Measurements from ENCODE around the gene C11orf21.

DNA sequence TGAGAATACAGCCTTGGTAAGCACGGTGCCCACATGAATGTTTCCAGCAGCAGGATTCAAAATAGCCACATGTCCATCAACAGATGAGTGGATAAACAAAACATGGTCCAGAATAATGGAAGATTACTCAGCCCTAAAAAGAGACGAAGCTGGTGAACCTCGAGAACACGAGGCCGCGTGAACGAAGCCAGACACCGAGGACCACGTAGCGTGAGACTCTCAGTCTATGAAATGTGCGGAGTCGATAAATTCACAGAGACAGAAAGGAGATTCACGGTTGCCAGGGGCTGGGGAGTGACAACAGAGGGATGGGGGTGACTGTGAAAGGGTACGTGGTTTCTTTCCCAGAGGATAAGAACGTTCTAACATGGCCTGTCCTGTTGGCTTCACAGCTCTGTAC is 28.4 kb downstream of the C11orf21 start:
- TF ChIP-seq POLR2A (IDR thresholded peaks at IDR 0.05) = no peak
- TF ChIP-seq, protein P1, sequence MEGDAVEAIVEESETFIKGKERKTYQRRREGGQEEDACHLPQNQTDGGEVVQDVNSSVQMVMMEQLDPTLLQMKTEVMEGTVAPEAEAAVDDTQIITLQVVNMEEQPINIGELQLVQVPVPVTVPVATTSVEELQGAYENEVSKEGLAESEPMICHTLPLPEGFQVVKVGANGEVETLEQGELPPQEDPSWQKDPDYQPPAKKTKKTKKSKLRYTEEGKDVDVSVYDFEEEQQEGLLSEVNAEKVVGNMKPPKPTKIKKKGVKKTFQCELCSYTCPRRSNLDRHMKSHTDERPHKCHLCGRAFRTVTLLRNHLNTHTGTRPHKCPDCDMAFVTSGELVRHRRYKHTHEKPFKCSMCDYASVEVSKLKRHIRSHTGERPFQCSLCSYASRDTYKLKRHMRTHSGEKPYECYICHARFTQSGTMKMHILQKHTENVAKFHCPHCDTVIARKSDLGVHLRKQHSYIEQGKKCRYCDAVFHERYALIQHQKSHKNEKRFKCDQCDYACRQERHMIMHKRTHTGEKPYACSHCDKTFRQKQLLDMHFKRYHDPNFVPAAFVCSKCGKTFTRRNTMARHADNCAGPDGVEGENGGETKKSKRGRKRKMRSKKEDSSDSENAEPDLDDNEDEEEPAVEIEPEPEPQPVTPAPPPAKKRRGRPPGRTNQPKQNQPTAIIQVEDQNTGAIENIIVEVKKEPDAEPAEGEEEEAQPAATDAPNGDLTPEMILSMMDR (IDR thresholded peaks at IDR 0.05) = no peak

Data from adrenal gland (tissue), 5 donors.